CD4-positive, alpha-beta T cell treated with Interleukin-1 beta for 1 hour (primary cell): ENCODE data around the gene DHRS7.
"Not testable (repeated sequence)": the region's sequence is repeated elsewhere in the genome, so short reads cannot be mapped to it uniquely, and the experiment has no call there.

Experiments used
- DNase-seq, 2 donors: peaks; one replicate each; pipeline ENCODE4 v3.0.0-alpha.2; 2020 to 2022

DHRS7 gene

DNA sequence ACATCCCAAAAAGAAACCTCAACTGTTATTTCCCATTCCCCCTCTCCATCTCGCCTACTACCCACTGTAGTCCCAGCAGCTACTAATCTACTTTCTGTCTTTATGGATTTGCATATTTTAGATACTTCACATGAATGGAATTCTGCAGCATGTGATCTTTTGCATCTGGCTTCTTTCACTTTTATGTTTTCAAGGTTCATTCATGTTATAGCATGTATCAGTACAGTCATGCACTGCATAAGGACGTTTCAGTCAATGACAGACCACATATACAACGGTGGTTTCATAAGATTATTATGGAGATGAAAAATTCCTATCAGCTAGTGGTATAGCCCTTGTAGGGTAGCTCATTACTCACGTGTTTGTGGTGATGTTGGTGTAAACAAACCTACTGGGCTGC is 49.0 kb downstream of the DHRS7 start:
- no peak for DNase-seq

DNA sequence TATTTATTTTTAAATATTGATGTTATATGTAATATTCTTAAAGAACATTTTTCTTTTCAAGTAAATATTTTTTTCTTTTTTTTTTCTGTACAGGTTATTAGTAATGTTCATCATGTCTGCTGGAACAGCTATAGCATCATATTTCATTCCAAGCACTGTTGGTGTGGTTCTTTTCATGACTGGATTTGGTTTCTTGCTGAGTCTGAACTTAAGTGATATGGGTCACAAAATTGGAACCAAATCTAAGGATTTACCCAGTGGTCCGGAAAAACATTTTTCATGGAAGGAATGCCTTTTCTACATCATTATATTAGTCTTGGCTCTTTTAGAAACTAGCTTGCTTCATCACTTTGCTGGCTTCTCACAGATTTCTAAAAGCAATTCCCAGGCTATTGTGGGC is 50.3 kb downstream of the DHRS7 start:
- DNase-seq = no peak

DNA sequence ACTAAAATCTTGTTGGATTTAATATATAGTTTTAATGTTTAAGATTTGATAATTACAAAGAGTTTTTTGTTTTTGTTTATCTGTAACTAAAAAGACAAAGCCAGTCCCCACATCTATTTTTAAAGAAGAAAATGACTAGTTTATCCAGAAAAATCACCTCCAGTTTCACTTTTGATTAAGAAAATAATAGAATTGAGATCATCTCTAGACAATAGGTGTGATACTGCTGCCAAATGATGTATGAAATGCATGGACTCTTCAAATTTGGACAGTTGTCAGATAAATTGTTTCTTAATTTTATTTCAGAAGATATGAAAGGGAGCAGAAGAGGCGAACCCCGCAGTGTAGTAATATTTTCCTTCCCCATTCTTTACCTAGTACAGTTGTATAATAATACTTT is 53.5 kb downstream of the DHRS7 start:
- DNase-seq = no peak

DNA sequence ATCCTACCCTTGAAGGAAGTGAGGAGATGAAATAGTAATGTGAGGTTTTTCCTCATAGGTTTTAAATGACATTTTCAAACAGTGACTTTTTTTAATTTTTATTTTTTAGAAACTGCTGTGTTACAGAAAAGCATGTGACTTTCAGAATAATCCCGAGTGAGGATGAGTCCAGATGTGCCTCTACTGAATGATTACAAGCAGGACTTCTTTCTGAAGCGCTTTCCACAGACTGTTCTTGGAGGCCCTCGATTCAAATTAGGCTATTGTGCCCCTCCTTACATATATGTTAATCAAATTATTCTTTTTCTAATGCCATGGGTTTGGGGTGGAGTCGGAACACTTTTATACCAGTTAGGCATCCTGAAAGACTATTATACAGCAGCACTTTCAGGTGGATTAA is 57.7 kb downstream of the DHRS7 start:
- no peak for DNase-seq

DNA sequence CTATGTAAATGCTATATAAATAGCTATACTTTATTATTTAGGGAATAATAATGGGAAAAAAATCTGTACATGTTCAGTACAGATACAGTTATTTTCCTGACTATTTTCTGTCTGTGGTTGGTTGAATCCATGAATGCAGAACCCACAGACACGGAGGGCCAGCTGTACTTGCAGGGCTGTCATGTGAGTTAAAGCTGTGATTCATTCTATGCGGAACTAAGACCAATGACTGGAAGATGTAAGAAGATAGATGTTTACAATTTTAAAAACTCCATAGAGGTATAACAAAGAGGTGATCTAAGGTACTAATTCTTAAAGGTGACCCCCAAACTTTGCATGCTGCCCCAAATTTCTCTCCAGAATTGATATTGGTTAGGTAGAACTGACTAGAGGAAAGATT is 58.9 kb downstream of the DHRS7 start:
- no peak for DNase-seq

DNA sequence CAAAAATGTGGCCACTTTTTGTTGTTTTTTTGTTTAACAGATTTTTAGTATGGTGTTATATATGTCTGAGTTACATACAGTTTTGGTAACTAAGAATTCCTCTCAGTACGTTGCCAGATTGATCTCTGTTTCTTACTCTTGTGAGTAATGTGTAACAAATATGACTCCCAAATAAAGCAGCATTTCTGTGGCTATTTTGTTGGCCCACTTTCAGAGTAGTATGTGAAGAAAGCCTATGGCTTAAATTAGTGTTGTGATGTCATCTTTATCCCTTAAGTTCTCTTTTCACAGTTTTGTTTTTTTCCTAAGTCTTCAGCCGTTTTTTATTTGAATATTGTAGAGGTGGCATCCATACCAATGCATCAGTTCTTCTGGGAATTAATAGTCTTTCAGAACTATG is 62.8 kb downstream of the DHRS7 start:
- DNase-seq = no peak

DNA sequence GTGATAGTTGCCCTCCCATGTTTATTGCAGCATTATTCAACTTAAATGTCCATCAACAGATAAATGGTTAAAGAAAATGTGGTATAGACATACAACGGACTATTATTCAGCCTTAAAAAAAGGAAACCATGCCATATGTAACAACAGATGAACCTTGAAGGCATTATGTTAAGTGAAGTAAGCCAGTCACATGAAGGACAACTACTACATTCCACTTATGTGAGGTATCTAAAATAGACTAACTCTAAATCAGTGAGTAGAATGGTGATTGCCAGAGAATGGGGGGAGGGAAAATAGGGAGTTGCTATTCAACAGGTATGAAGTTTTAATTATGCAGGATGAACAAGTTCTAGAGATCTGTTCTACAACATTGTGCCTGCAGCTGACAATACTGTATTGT is 63.4 kb downstream of the DHRS7 start:
- no peak for DNase-seq

DNA sequence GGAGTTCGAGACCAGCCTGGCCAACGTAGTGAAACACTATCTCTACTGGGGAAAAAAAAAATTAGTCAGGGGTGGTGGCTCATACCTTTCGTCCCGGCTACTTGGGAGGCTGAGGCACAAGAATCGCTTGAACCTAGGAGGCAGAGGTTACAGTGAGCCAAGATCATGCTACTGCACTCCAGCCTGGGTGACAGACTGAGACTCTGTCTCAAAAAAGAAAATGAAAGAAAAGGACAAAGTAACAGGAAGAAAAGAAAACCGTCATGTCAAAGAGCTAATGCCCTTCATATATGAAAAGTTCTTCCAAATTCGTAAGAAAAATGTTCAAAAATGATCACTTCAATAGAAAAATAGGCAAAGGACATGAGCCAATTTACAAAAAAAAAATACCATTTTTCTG is 65.3 kb downstream of the DHRS7 start:
- DNase-seq = not testable (repeated sequence)

DNA sequence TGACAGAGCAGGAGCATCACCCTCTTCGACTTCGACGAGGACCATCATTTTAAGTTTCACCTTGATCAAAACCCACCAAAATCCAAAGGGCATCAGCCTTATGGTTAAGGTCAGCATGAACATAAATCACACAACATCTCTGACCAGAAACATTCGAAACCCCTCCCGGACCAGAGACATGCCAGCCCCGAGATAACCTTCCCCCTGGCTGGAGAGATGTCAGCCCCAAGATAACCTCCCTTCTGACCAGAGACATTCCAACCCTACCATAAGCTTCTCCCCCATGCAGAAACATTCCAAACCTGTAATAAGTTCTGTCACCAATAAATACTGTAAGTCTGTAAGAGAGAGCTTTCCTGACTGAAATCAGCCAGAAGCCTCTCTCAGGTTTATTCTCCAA is 67.2 kb downstream of the DHRS7 start:
- DNase-seq = no peak

DNA sequence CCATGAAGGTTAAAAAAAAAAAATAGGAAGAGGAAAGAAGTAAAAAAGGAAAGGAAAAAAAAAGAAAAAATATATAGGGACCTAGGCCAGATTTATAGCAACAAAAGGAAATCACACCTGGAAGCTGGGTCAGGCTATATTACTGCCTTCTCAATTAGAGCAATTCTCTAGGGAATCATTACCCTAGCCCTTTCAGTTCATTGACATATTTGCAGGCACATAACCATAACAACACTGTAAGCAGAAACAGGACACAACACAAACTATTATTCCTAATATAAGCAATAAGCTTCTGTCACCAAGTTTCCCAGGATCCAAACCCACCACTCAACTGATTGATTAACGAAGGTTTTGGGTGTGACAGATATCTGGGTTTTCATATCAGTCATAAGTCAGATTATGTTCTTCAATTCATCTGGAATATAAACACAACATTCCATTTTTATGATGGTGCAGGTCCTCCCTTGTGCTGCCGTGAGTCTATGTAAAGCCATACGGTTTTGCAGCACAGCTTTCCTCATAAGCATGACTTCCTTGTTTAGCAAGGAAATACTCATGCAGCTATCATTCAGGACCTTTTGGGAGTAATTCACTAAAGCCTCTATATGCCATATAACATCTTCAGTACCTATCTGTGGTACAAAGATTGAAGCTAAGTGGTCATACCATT is 69.3 kb downstream of the DHRS7 start:
- no peak for DNase-seq

DNA sequence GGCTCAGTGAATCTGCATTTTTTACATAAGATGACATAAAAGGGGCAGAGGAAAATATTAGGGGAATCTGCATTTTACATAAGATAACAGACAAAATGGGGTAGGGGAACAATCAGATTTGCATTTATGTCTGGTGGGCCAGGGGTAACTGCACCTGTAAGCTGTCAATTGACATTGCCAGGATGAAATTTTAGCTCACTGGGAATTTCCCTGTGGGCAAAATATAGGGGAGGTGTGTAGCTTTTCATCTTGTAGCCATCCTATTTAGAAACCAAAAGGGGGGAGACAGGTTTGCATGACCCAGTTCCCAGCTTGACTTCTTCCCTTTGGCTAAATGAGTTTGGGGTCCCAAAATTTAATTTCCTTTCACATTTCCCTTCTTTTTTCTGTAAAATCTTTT is 70.0 kb downstream of the DHRS7 start:
- no peak for DNase-seq

DNA sequence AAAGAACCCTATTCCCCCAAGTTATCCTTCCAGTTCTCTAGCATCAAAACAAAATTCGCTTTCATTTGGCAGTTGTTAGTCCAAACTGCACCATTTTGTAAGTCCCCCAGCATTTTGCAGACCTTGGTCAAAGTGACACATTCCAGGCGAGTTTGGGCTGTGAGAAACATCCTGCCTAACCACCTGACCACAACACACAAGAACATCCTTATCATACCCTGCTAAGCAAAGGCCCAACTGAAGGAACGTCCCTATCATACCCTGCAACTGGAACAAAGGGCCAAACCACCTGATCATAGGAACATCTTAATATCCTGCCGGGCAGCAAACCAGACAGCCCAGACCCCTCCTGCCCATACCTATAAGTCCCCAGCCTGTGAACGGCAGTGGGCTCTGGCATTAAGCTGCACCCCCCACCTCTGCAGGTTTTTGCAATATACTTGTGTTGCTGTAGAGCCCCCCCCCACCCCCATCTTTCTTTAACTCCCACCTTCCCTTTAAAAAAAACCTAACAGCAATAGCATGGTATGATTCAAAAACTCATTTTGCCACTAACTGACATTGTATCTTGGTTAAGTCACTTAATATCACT is 70.8 kb downstream of the DHRS7 start:
- DNase-seq = peak in 1 of 2 donors; percentile 16
